ENCODE results near the gene SACM1L.

Gene SACM1L

GRCh38 chr3:45786801-45787495, 97.8 kb downstream of the SACM1L start:
- no peak for DNase-seq (ENCODE audit: low read depth)

GRCh38 chr3:45787551-45787950, 98.4 kb downstream of the SACM1L start:
- no peak for DNase-seq (ENCODE audit: low read depth)

GRCh38 chr3:45789235-45789812, 100.1 kb downstream of the SACM1L start:
- no peak for DNase-seq (ENCODE audit: low read depth)

- DNase-seq (ENCODE audit: low read depth), result no peak
Observed at GRCh38 chr3:45790596-45790995, 101.4 kb downstream of the SACM1L start.

GRCh38 chr3:45792036-45792435, 102.8 kb downstream of the SACM1L start:
- no peak for DNase-seq (ENCODE audit: low read depth)

- DNase-seq (ENCODE audit: low read depth), result no peak
Observed at GRCh38 chr3:45792516-45793172, 103.4 kb downstream of the SACM1L start.

- no peak for DNase-seq (ENCODE audit: low read depth)
Observed at GRCh38 chr3:45793482-45794176, 104.4 kb downstream of the SACM1L start.

GRCh38 chr3:45794177-45794560, 105.0 kb downstream of the SACM1L start:
- no peak for DNase-seq (ENCODE audit: low read depth)

GRCh38 chr3:45794660-45795059, 105.5 kb downstream of the SACM1L start:
- DNase-seq (ENCODE audit: low read depth), result no peak
